Stimulated activated naive CD8-positive, alpha-beta T cell treated with anti-CD3 and anti-CD28 coated beads, Interleukin-15, Interleukin-2, amounts not matched to agents 100 ng/mL and 50 ng/mL, for 24 hours (primary cell): ENCODE data around the gene LRRC37A3.
"Not testable (repeated sequence)": the region's sequence is repeated elsewhere in the genome, so short reads cannot be mapped to it uniquely, and the experiment has no call there.

Experiments
- H3K27ac Mint-ChIP-seq: one replicate; pipeline ENCODE4 v1.8.0; 2021; ENCODE audit warnings: mild to moderate bottlenecking, mixed read lengths
- H3K27me3 Mint-ChIP-seq: one replicate; pipeline ENCODE4 v1.8.0; 2021; ENCODE audit warnings: mixed read lengths
- H3K36me3 Mint-ChIP-seq: one replicate; pipeline ENCODE4 v1.8.0; 2021; ENCODE audit warnings: low read depth, mixed read lengths
- H3K4me1 Mint-ChIP-seq: one replicate; pipeline ENCODE4 v1.8.0; 2021; ENCODE audit warnings: low read depth, mixed read lengths
- H3K4me3 Mint-ChIP-seq: one replicate; pipeline ENCODE4 v1.8.0; 2021; ENCODE audit warnings: mild to moderate bottlenecking, mixed read lengths
- H3K9me3 Mint-ChIP-seq: one replicate; pipeline ENCODE4 v1.8.0; 2021; ENCODE audit warnings: mixed read lengths

LRRC37A3 gene

GRCh38 chr17:64909511-64910190 lies 9.6 kb downstream of the LRRC37A3 start:
- Mint-ChIP-seq H3K27ac (peak overlapping the region; percentile 85), H3K4me3 (peak overlapping the region; percentile 47)
- H3K27me3 Mint-ChIP-seq, H3K4me1 Mint-ChIP-seq, H3K36me3 Mint-ChIP-seq, H3K9me3 Mint-ChIP-seq: not testable (repeated sequence)

GRCh38 chr17:64904069-64904468 lies 15.2 kb downstream of the LRRC37A3 start:
- H3K9me3 Mint-ChIP-seq, result not testable (repeated sequence)

GRCh38 chr17:64897136-64897535 lies 22.1 kb downstream of the LRRC37A3 start:
- not testable (repeated sequence) for H3K9me3 Mint-ChIP-seq, H3K27me3 Mint-ChIP-seq, H3K4me3 Mint-ChIP-seq, H3K36me3 Mint-ChIP-seq, H3K27ac Mint-ChIP-seq, H3K4me1 Mint-ChIP-seq

More at GRCh38 chr17:64904069-64904468, 15.2 kb downstream of the LRRC37A3 start:
- not testable (repeated sequence) for H3K36me3 Mint-ChIP-seq, H3K4me1 Mint-ChIP-seq, H3K4me3 Mint-ChIP-seq, H3K27ac Mint-ChIP-seq, H3K27me3 Mint-ChIP-seq

- not testable (repeated sequence) for H3K9me3 Mint-ChIP-seq, H3K36me3 Mint-ChIP-seq, H3K4me3 Mint-ChIP-seq, H3K4me1 Mint-ChIP-seq, H3K27ac Mint-ChIP-seq, H3K27me3 Mint-ChIP-seq
Observed at GRCh38 chr17:64874210-64874609, 45.1 kb downstream of the LRRC37A3 start.

GRCh38 chr17:64847504-64848466 lies 71.5 kb downstream of the LRRC37A3 start:
- H3K36me3 Mint-ChIP-seq, H3K4me1 Mint-ChIP-seq, H3K27me3 Mint-ChIP-seq, H3K9me3 Mint-ChIP-seq, H3K27ac Mint-ChIP-seq, H3K4me3 Mint-ChIP-seq: not testable (repeated sequence)

- not testable (repeated sequence) for H3K4me3 Mint-ChIP-seq, H3K27me3 Mint-ChIP-seq, H3K36me3 Mint-ChIP-seq, H3K4me1 Mint-ChIP-seq, H3K27ac Mint-ChIP-seq, H3K9me3 Mint-ChIP-seq
Observed at GRCh38 chr17:64846892-64847291, 72.4 kb downstream of the LRRC37A3 start.

GRCh38 chr17:64843918-64844317 lies 75.4 kb downstream of the LRRC37A3 start:
- H3K27me3 Mint-ChIP-seq, H3K36me3 Mint-ChIP-seq, H3K9me3 Mint-ChIP-seq, H3K4me3 Mint-ChIP-seq, H3K27ac Mint-ChIP-seq, H3K4me1 Mint-ChIP-seq: not testable (repeated sequence)

GRCh38 chr17:64842900-64843299 lies 76.4 kb downstream of the LRRC37A3 start:
- H3K27me3 Mint-ChIP-seq, H3K36me3 Mint-ChIP-seq, H3K27ac Mint-ChIP-seq, H3K4me3 Mint-ChIP-seq, H3K9me3 Mint-ChIP-seq, H3K4me1 Mint-ChIP-seq: not testable (repeated sequence)

GRCh38 chr17:64840960-64841359 lies 78.3 kb downstream of the LRRC37A3 start:
- not testable (repeated sequence) for H3K4me1 Mint-ChIP-seq, H3K9me3 Mint-ChIP-seq, H3K27me3 Mint-ChIP-seq, H3K4me3 Mint-ChIP-seq, H3K27ac Mint-ChIP-seq, H3K36me3 Mint-ChIP-seq

GRCh38 chr17:64838513-64838912 lies 80.8 kb downstream of the LRRC37A3 start:
- H3K27ac Mint-ChIP-seq, H3K4me3 Mint-ChIP-seq, H3K27me3 Mint-ChIP-seq, H3K9me3 Mint-ChIP-seq, H3K36me3 Mint-ChIP-seq: not testable (repeated sequence)
- H3K4me1 Mint-ChIP-seq, result peaks cover 24% of the 10 kb centered on the region

- Mint-ChIP-seq H3K27ac (peak overlapping the region; percentile 89), H3K4me1 (peaks cover 24% of the 10 kb centered on the region), H3K4me3 (peak overlapping the region; percentile 93)
- not testable (repeated sequence) for H3K27me3 Mint-ChIP-seq, H3K36me3 Mint-ChIP-seq, H3K9me3 Mint-ChIP-seq
Observed at GRCh38 chr17:64837018-64837761, 82.1 kb downstream of the LRRC37A3 start.

GRCh38 chr17:64836623-64837017 lies 82.7 kb downstream of the LRRC37A3 start:
- not testable (repeated sequence) for H3K27me3 Mint-ChIP-seq

GRCh38 chr17:64834060-64834459 lies 85.2 kb downstream of the LRRC37A3 start:
- not testable (repeated sequence) for H3K27me3 Mint-ChIP-seq, H3K27ac Mint-ChIP-seq, H3K36me3 Mint-ChIP-seq, H3K9me3 Mint-ChIP-seq, H3K4me3 Mint-ChIP-seq
- H3K4me1 Mint-ChIP-seq, result peaks cover 31% of the 10 kb centered on the region

More at GRCh38 chr17:64836623-64837017, 82.7 kb downstream of the LRRC37A3 start:
- H3K36me3 Mint-ChIP-seq, H3K9me3 Mint-ChIP-seq: not testable (repeated sequence)
- peak overlapping the region; percentile 93 for H3K4me3 Mint-ChIP-seq
- peak overlapping the region; percentile 88 for H3K27ac Mint-ChIP-seq
- peaks cover 24% of the 10 kb centered on the region for H3K4me1 Mint-ChIP-seq

GRCh38 chr17:64830631-64831040 lies 88.6 kb downstream of the LRRC37A3 start:
- H3K4me1 Mint-ChIP-seq, result peaks cover 21% of the 10 kb centered on the region
- not testable (repeated sequence) for H3K4me3 Mint-ChIP-seq, H3K9me3 Mint-ChIP-seq, H3K36me3 Mint-ChIP-seq, H3K27ac Mint-ChIP-seq, H3K27me3 Mint-ChIP-seq
